GM20000 (cell line): ENCODE measurements around the gene HOXA9.

Experiments used
- DNase-seq: peaks from one replicate; pipeline ENCODE4 v3.0.0; 2012; ENCODE audit warnings: low spot score
- TF ChIP-seq, protein P1 (sequence below): IDR thresholded peaks from 2 replicates; pipeline ENCODE4 v1.5.1; 2012; ENCODE audit warnings: mild to moderate bottlenecking, control low read depth; ENCODE audit errors: extremely low read depth, missing control alignments

Gene HOXA9

DNA sequence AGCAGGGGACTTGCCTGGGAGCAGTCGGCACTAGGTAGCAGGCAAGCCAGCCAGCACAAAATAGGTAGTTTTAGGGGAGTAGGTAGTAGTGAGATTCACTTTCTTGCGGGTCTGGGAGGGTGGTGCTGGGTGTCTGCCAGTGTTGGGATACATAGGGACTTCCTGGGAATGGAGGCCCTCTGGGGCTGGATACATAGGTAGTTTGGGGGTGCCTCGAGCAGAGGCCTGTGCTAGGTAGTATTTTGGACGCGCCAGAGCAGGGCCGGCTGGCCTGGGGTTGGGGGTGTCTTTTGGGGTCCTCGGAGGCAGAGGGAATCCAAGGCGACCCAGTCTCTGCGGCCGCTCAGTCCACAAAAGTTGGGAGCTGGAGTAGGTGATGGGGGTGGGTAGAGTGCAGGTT, 11.0 kb downstream of the HOXA9 start:
- TF ChIP-seq, protein P1, sequence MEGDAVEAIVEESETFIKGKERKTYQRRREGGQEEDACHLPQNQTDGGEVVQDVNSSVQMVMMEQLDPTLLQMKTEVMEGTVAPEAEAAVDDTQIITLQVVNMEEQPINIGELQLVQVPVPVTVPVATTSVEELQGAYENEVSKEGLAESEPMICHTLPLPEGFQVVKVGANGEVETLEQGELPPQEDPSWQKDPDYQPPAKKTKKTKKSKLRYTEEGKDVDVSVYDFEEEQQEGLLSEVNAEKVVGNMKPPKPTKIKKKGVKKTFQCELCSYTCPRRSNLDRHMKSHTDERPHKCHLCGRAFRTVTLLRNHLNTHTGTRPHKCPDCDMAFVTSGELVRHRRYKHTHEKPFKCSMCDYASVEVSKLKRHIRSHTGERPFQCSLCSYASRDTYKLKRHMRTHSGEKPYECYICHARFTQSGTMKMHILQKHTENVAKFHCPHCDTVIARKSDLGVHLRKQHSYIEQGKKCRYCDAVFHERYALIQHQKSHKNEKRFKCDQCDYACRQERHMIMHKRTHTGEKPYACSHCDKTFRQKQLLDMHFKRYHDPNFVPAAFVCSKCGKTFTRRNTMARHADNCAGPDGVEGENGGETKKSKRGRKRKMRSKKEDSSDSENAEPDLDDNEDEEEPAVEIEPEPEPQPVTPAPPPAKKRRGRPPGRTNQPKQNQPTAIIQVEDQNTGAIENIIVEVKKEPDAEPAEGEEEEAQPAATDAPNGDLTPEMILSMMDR: no peak
- no peak for DNase-seq

DNA sequence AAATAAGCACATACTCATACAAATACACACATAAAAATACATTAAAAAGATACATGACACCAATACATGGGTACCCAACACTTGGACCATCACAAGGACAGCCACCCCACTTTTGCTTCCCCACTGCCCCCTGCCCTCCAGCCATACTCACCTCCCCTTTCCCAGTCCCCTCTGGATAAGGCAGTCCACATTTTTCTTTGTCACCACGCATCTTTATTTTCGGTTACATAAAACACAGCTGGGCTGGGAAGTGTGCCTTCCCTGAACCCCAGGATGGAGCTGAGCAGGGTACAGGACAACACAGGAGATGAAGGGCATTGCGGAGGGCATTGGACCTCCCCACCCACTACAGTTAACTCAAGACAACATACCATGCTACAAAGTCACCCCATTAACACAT, 11.8 kb downstream of the HOXA9 start:
- TF ChIP-seq, protein P1: no peak
- DNase-seq: no peak

DNA sequence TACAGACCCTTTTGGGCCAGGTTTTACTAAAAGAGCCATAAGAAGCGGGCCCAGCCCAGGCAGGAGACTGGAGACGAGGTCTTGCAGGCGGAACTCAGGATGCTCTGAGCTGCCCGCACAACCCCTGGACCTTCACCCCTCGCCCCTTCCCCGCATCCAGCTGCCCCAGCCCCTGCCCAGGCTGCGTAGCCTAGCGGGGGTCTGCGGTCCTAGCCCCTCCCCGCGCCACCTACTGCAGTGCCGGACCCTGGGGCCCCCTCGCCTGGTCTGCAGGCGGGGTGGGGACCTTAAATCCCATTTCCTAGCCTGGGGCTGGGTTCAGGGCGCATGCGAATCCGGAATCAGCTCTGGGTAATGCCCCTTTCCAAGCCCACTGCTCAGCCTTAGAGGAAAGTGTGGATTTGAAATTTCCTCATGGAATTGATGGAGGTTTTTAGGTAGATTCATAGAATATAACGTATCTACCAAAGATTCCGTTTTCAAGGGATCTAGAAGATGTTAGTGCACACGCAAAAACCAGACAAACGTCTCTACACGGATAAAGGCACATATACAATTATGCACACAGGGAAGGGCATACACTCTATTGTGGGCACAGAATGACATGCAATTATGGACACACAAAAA, 12.4 kb downstream of the HOXA9 start:
- TF ChIP-seq, protein P1: no peak
- DNase-seq: no peak

DNA sequence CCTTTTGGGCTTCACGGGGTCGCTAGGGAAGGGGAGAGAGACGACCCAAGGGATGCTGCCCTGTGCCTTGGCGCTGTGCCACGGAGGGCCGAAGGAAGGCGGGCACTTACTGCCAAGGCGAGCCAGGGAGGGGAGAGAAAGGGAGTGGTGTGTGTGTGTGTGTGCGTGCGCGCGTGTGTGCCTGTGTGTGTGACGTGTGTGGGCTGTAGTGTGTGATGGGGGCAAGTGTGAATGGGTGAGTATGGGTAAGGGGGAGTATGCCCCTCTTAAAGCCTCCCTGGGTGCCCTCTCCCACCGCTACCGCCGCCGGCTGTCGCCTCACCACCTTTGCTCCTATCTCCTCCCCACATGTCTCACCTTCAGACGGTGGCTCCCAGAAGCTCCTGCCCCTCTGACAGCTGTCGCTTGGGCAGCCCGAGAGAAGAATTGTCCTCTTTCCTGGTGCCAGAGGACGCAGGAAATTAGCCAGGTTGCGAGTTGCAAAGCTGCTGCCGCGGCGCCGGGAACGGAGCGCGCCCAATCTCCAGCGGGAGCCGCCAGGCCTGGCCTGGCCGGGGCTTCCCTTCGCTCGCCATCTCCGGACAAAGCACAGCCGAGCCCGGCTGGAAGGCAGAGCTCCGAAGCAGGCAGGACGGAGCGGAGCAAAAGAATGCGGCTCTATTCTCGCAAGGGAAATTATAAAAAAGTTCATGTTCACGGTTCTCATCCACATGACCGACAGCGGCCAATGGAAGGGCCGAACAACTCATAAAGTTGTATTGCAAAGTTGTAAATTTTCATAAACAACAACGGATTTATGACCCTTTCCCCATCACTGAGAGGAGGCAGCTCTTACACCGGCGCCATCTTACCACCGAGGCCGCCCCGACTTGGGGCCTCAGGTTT, 13.2 kb downstream of the HOXA9 start, which contains the start of gene HOXA3:
HOXA3 (minus strand) TSS at position 653 of the 885 bp plus-strand sequence. CDS start 41,943 bp downstream, outside the sequence.
- TF ChIP-seq, protein P1: no peak
- no peak for DNase-seq

DNA sequence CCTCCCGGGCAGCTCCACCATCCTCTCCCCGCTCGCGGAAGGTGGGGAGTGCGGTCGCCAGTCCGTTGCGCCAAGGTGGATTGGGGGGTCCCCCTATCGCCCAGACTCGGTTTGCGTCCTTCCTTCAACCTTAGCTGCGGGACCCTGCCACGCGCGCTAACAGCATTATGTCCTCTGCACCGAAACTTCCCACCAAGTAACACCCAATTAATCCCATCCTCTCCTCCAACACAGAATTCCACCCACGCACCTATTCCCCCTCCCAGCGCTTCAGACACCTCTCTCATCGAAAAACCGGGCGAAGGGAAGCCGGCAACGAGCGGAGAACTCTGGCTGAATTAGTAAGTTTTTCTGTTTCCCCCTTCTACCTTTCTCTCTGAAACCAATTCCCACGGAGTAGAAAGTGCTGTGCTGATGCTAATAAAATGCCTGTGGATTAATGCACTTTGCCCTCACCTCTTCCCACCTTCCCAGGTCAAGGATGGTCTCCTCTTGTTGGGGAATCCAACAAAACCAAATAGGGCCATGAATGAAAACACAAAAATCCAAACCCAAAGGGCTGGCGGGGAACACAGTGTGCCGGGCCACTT, 13.9 kb downstream of the HOXA9 start:
- DNase-seq: no peak
- TF ChIP-seq, protein P1: no peak

DNA sequence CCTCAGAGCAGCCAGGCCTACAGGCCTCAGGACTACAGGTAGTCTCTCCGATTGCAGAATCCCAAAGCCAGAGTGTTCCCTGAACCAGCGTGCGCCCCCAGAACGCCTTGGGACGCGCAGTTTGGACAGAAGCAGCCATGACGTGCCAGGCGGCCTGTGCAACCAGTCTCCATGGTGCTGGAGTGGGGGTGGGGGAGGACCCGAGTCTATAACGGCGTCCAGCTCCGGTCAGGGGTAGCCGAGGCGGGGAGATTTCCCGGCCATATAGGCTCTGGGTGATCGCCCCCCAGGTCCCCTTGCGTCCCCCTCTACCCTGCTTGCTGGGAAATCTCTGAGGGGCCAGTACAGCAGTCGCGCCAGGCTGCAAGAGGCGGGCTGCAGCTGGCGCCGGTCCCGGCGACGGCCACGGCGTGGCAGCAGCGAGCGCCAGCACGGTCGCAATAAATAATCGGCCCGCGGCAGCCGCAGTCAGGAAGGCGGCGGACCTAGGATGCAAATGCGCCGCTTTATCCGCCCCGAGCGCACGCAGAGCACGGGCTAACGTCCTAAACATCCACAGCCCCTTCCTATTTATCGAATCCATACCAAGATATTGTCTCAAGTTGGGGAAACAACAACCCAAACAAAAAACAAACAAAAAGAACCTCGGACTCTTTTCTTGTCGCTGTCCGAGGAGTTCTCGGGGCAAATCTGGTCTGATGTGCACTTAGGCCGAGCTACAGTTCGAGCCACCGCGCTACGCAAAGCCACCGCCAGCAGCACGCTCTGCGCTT, 14.6 kb downstream of the HOXA9 start:
- DNase-seq: peak; percentile 92
- TF ChIP-seq, protein P1: peak; percentile 97
